ENCODE measurements around the gene ZNF609.

Gene ZNF609

GRCh38 chr15:64623347-64623996, 163.1 kb downstream of the ZNF609 start:
- ATAC-seq: no peak
- TF ChIP-seq PATZ1 (CRISPR knock-in tag; IDR thresholded peaks at IDR 0.05; ENCODE audit: borderline replicate concordance) (no peak), ZC3H10 (CRISPR knock-in tag; IDR thresholded peaks at IDR 0.05) (no peak), POU6F1 (CRISPR knock-in tag; IDR thresholded peaks at IDR 0.05; ENCODE audit: borderline replicate concordance, low read depth) (no peak), ZNF70 (CRISPR knock-in tag; IDR thresholded peaks at IDR 0.05) (no peak), SNAI2 (CRISPR knock-in tag; IDR thresholded peaks at IDR 0.05) (no peak), PPARA (CRISPR knock-in tag; IDR thresholded peaks at IDR 0.05; ENCODE audit: borderline replicate concordance) (no peak), CSDC2 (CRISPR knock-in tag; IDR thresholded peaks at IDR 0.05) (no peak), ARNTL (CRISPR knock-in tag; IDR thresholded peaks at IDR 0.05; ENCODE audit: borderline replicate concordance, low read depth) (no peak), OSR1 (CRISPR knock-in tag; IDR thresholded peaks at IDR 0.05) (no peak), BACH2 (CRISPR knock-in tag; IDR thresholded peaks at IDR 0.05; ENCODE audit: borderline replicate concordance) (no peak), RARB (CRISPR knock-in tag; IDR thresholded peaks at IDR 0.05) (no peak), ZFP3 (CRISPR knock-in tag; IDR thresholded peaks at IDR 0.05) (no peak), CSRNP3 (CRISPR knock-in tag; IDR thresholded peaks at IDR 0.05) (no peak), CREB5 (CRISPR knock-in tag; IDR thresholded peaks at IDR 0.05; ENCODE audit: low read depth) (no peak), ZFP30 (CRISPR knock-in tag; IDR thresholded peaks at IDR 0.05) (no peak)

GRCh38 chr15:64624242-64624641, 163.9 kb downstream of the ZNF609 start:
- no peak for ATAC-seq
- no peak for TF ChIP-seq CSRNP3 (CRISPR knock-in tag; IDR thresholded peaks at IDR 0.05)

- TF ChIP-seq CSDC2 (CRISPR knock-in tag; IDR thresholded peaks at IDR 0.05): no peak
- no peak for TF ChIP-seq CSRNP3 (CRISPR knock-in tag; IDR thresholded peaks at IDR 0.05)
- no peak for TF ChIP-seq TOX (CRISPR knock-in tag; IDR thresholded peaks at IDR 0.05; ENCODE audit: borderline replicate concordance)
- TF ChIP-seq GLIS3 (CRISPR knock-in tag; IDR thresholded peaks at IDR 0.05): no peak
- TF ChIP-seq PPARA (CRISPR knock-in tag; IDR thresholded peaks at IDR 0.05; ENCODE audit: borderline replicate concordance): no peak
- TF ChIP-seq ZNF8 (CRISPR knock-in tag; IDR thresholded peaks at IDR 0.05): no peak
- TF ChIP-seq BACH2 (CRISPR knock-in tag; IDR thresholded peaks at IDR 0.05; ENCODE audit: borderline replicate concordance): no peak
- TF ChIP-seq ESRRG (CRISPR knock-in tag; IDR thresholded peaks at IDR 0.05): no peak
- TF ChIP-seq TSHZ2 (CRISPR knock-in tag; IDR thresholded peaks at IDR 0.05): no peak
- no peak for TF ChIP-seq POU6F1 (CRISPR knock-in tag; IDR thresholded peaks at IDR 0.05; ENCODE audit: borderline replicate concordance, low read depth)
- no peak for TF ChIP-seq ZC3H10 (CRISPR knock-in tag; IDR thresholded peaks at IDR 0.05)
- TF ChIP-seq ZNF565 (CRISPR knock-in tag; conservative IDR thresholded peaks at IDR 0.05; ENCODE audit: low read depth): no peak
- no peak for TF ChIP-seq ZFP3 (CRISPR knock-in tag; IDR thresholded peaks at IDR 0.05)
- TF ChIP-seq ISL1 (CRISPR knock-in tag; IDR thresholded peaks at IDR 0.05): no peak
- no peak for ATAC-seq
Observed at GRCh38 chr15:64629063-64629462, 168.7 kb downstream of the ZNF609 start.

All from SK-N-SH treated with all-trans-retinoic acid at 6 μM for 48 hours (cell line).